DOHH2 (cell line): ENCODE measurements around the gene WDR18.

Source experiments
- H3F3A ChIP-seq: fragments of 200-600 bp; sonication (generic), shearing (Covaris generic); 2 replicates; pipeline ENCODE4 v1.6.0; 2016; ENCODE audit warnings: antibody characterized with exemption, mild to moderate bottlenecking; ENCODE audit not compliant: control insufficient read depth, insufficient read depth
- H3K27ac ChIP-seq: fragments of 200-600 bp; sonication (generic); 2 replicates; pipeline ENCODE4 v1.5.1; 2014; ENCODE audit warnings: low read depth, mild to moderate bottlenecking, low read length, moderate library complexity
- H3K27me3 ChIP-seq: fragments of 200-600 bp; sonication (generic); 2 replicates; pipeline ENCODE4 v1.6.1; 2014; ENCODE audit warnings: mild to moderate bottlenecking, low read length, mixed read lengths; ENCODE audit not compliant: control insufficient read depth
- H3K36me3 ChIP-seq: fragments of 200-600 bp; sonication (generic); 2 replicates; pipeline ENCODE4 v1.6.1; 2014; ENCODE audit warnings: mild to moderate bottlenecking, low read length, moderate library complexity, mixed read lengths; ENCODE audit not compliant: control insufficient read depth
- H3K4me1 ChIP-seq: fragments of 200-600 bp; sonication (generic); 2 replicates; pipeline ENCODE4 v1.6.1; 2014; ENCODE audit warnings: mild to moderate bottlenecking, low read length, mixed read lengths; ENCODE audit not compliant: control insufficient read depth
- H3K4me2 ChIP-seq: fragments of 200-600 bp; sonication (generic); 2 replicates; pipeline ENCODE4 v1.6.0; 2014; ENCODE audit warnings: mild to moderate bottlenecking, low read length, moderate library complexity
- H3K4me3 ChIP-seq: fragments of 200-600 bp; sonication (generic); 2 replicates; pipeline ENCODE4 v1.5.1; 2014; ENCODE audit warnings: mild to moderate bottlenecking, low read length, mixed read lengths
- H3K79me2 ChIP-seq: fragments of 200-600 bp; sonication (generic); 2 replicates; pipeline ENCODE4 v1.6.1; 2014; ENCODE audit warnings: mild to moderate bottlenecking, low read length, mixed read lengths; ENCODE audit not compliant: control insufficient read depth
- H3K9me2 ChIP-seq: fragments of 200-600 bp; sonication (generic); replicated peaks from 2 replicates; pipeline ENCODE4 v1.6.1; 2014; ENCODE audit warnings: mild to moderate bottlenecking, low read length, mixed read lengths; ENCODE audit not compliant: control insufficient read depth
- H3K9me3 ChIP-seq: fragments of 200-600 bp; sonication (generic); 2 replicates; pipeline ENCODE4 v1.6.1; 2014; ENCODE audit warnings: antibody characterized with exemption, low read length, mixed read lengths; ENCODE audit not compliant: control insufficient read depth, insufficient read depth
- H4K20me1 ChIP-seq: fragments of 200-600 bp; sonication (generic); 2 replicates; pipeline ENCODE4 v1.6.0; 2014; ENCODE audit warnings: low read depth, mild to moderate bottlenecking, antibody characterized with exemption, low read length, moderate library complexity; ENCODE audit not compliant: control insufficient read depth, insufficient read depth
- CTCF ChIP-seq: fragments of 200-600 bp; sonication (generic); IDR thresholded peaks from one replicate; pipeline ENCODE4 v1.5.1; 2014; ENCODE audit warnings: antibody characterized with exemption, mild to moderate bottlenecking, low read depth, low read length; ENCODE audit not compliant: poor library complexity, severe bottlenecking
- EZH2phosphoT487 ChIP-seq: fragments of 200-600 bp; sonication (generic); IDR thresholded peaks from 2 replicates; pipeline ENCODE4 v1.6.1; 2017; ENCODE audit warnings: borderline replicate concordance, mild to moderate bottlenecking, antibody characterized with exemption, low read length, moderate library complexity, mixed read lengths

WDR18 gene

GRCh38 chr19:1014161-1015060 is 30.3 kb downstream of the WDR18 start:
- peaks cover 66% of the 10 kb centered on the region for H3K79me2 ChIP-seq

GRCh38 chr19:1015061-1015781 is 31.1 kb downstream of the WDR18 start:
- Histone ChIP-seq H3K27me3 (no peaks in the 10 kb centered on the region), H3K4me1 (peaks cover 31% of the 10 kb centered on the region), H3K9me3 (no peaks in the 10 kb centered on the region), H3K4me3 (no peak overlapping the region), H3K4me2 (no peak overlapping the region), H3K79me2 (peaks cover 75% of the 10 kb centered on the region), H3F3A (no peaks in the 10 kb centered on the region), H3K9me2 (no peaks in the 10 kb centered on the region), H4K20me1 (peaks cover 40% of the 10 kb centered on the region), H3K36me3 (peaks cover 93% of the 10 kb centered on the region), H3K27ac (no peak overlapping the region)
- no peak for TF ChIP-seq CTCF
- no peak for TF ChIP-seq EZH2phosphoT487

More at GRCh38 chr19:1014161-1015060, 30.3 kb downstream of the WDR18 start:
- no peak overlapping the region for H3K4me2 ChIP-seq
- H3K4me1 ChIP-seq = peaks cover 27% of the 10 kb centered on the region
- peaks cover 93% of the 10 kb centered on the region for H3K36me3 ChIP-seq
- no peak overlapping the region for H3K4me3 ChIP-seq
- H3K27me3 ChIP-seq = no peaks in the 10 kb centered on the region
- H3K9me3 ChIP-seq = no peaks in the 10 kb centered on the region
- TF ChIP-seq CTCF (no peak), EZH2phosphoT487 (no peak)
- peaks cover 33% of the 10 kb centered on the region for H4K20me1 ChIP-seq
- no peak overlapping the region for H3K27ac ChIP-seq
- H3F3A ChIP-seq = no peaks in the 10 kb centered on the region
- no peaks in the 10 kb centered on the region for H3K9me2 ChIP-seq

GRCh38 chr19:1015782-1016646 is 31.9 kb downstream of the WDR18 start:
- H3K79me2 ChIP-seq = peaks cover 82% of the 10 kb centered on the region
- H3K4me3 ChIP-seq = no peak overlapping the region
- no peaks in the 10 kb centered on the region for H3K9me2 ChIP-seq
- peaks cover 31% of the 10 kb centered on the region for H3K4me1 ChIP-seq
- H3K36me3 ChIP-seq = peaks cover 90% of the 10 kb centered on the region
- no peaks in the 10 kb centered on the region for H3F3A ChIP-seq
- H4K20me1 ChIP-seq = peaks cover 45% of the 10 kb centered on the region
- no peak for TF ChIP-seq EZH2phosphoT487
- TF ChIP-seq CTCF = no peak
- no peaks in the 10 kb centered on the region for H3K27me3 ChIP-seq
- H3K9me3 ChIP-seq = no peaks in the 10 kb centered on the region
- H3K4me2 ChIP-seq = no peak overlapping the region
- H3K27ac ChIP-seq = no peak overlapping the region
